Measurements from ENCODE around the gene CA6. TPM values are rescaled to one million over a fixed set of nuclear protein-coding genes. Genes with fewer than 3 reads are reported as not detected.
"Not testable (repeated sequence)": the region's sequence is repeated elsewhere in the genome, so short reads cannot be mapped to it uniquely, and the experiment has no call there.

The CA6 gene
- total RNA-seq, 4 donors from 2014 or later: not detected

DNA sequence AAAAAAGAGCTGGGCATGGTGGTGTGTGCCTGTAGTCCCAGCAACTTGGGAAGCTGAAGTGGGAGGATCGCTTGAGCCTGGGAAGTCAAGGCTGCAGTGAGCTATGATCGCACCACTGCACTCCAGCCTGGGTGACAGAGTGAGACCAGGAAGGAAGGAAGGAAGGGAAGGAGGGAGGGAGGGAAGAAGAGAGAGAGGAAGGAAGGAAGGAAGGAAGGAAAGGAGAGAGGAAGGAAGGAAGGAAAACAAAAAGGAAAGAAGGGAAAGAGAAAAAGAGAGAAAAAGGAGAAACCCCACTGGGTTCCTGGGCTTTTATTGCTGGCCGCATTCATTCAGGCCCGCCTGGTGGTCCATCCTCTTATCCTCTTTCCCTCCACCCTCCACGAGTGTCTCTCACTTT lies 70.8 kb downstream of the CA6 start:
- DNase-seq (ENCODE audit: low spot score) (no peak), ATAC-seq (ENCODE audit: low FRiP score) (no peak)
- TF ChIP-seq, protein P1, sequence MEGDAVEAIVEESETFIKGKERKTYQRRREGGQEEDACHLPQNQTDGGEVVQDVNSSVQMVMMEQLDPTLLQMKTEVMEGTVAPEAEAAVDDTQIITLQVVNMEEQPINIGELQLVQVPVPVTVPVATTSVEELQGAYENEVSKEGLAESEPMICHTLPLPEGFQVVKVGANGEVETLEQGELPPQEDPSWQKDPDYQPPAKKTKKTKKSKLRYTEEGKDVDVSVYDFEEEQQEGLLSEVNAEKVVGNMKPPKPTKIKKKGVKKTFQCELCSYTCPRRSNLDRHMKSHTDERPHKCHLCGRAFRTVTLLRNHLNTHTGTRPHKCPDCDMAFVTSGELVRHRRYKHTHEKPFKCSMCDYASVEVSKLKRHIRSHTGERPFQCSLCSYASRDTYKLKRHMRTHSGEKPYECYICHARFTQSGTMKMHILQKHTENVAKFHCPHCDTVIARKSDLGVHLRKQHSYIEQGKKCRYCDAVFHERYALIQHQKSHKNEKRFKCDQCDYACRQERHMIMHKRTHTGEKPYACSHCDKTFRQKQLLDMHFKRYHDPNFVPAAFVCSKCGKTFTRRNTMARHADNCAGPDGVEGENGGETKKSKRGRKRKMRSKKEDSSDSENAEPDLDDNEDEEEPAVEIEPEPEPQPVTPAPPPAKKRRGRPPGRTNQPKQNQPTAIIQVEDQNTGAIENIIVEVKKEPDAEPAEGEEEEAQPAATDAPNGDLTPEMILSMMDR (IDR thresholded peaks at IDR 0.05): no peak

GRCh38 chr1:9018333-9018732 lies 72.7 kb downstream of the CA6 start:
- no peak for DNase-seq (ENCODE audit: low spot score)

GRCh38 chr1:9019896-9020295 lies 74.2 kb downstream of the CA6 start:
- TF ChIP-seq, protein P1 (IDR thresholded peaks at IDR 0.05): no peak

More at GRCh38 chr1:9018333-9018732, 72.7 kb downstream of the CA6 start:
- TF ChIP-seq, protein P1 (IDR thresholded peaks at IDR 0.05): no peak
- ATAC-seq (ENCODE audit: low FRiP score): no peak

GRCh38 chr1:9020305-9020704 lies 74.6 kb downstream of the CA6 start:
- no peak for ATAC-seq (ENCODE audit: low FRiP score)
- DNase-seq (ENCODE audit: low spot score): no peak

More at GRCh38 chr1:9019896-9020295, 74.2 kb downstream of the CA6 start:
- ATAC-seq (ENCODE audit: low FRiP score) (no peak), DNase-seq (ENCODE audit: low spot score) (no peak)

DNA sequence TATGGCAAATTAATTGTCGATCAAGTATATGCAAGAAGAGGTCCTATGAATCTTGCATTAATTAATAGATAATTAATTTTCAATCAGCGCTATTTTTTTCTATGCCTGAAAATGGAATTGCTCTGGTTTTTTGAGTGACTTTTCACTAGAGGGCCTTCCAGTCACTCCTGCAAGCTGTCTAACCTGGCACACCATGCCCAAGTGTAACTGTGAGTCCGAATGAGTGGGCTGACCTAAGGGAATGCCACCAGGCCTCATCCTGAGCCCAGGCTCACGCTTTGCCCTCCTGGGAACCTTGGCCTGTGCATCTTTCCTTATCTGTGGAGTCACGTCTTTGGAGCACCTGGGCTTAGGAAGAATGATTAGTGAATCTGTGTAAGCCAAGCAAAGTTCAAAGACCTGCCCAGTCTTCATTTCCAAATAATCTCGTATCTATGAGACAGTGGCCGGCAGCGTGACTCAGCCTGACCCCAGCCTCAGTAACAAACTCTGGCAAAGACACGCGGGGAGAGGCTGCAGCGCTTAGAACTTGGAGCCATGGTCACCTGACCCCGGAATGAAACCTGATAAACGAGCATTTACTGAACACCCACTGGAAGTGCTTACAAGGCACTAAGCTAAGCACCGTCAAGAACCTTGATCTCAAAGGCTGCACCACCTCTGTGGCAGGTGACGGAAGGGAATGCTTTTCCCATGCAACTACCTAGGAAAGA lies 76.5 kb downstream of the CA6 start:
- not testable (repeated sequence) for ATAC-seq (ENCODE audit: low FRiP score)

More at GRCh38 chr1:9020305-9020704, 74.6 kb downstream of the CA6 start:
- TF ChIP-seq, protein P1 (IDR thresholded peaks at IDR 0.05): no peak

DNA sequence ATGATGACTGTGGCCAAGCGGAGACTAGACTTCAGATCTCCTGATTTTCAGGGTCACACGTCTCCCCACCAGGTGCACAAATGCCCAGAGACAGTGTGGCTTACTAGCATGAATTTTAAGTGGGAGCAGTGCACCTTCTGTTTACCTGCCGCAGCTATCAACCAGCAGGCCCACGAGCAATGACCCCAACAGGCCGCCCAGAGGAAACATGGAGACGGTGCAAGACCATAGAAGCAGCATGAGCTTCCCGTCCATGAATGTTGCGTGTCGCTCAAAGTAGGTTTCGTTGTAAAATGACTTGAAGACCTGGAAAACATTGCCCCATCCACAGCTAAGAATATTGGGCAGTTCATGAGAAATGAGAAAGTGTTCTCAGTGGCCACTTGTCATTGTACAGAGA lies 77.1 kb downstream of the CA6 start:
- DNase-seq (ENCODE audit: low spot score) (no peak), ATAC-seq (ENCODE audit: low FRiP score) (no peak)
- TF ChIP-seq, protein P1 (IDR thresholded peaks at IDR 0.05): no peak

More for the DNA sequence above, 76.5 kb downstream of the CA6 start:
- not testable (repeated sequence) for DNase-seq (ENCODE audit: low spot score)

Small RNA genes lying within 50 kb of the gene (small RNA-seq; reads per million reads assigned to genes)
- gene AL139415.2 (not detected), gene RN7SL451P (not detected)

Other genes starting within 250 kb of the CA6 start
- gene RERE, start 128.2 kb upstream of the CA6 start, total RNA-seq: 100 to 1,000 TPM in 1 of 4 donors, 10 to 100 TPM in 3; 46.3 to 117 (median 55.4) TPM
- 1,000 to 10,000 TPM in 1 of 4 donors, 100 to 1,000 TPM in 3; 322 to 1,205 (median 623) TPM for gene ENO1, start 67.2 kb upstream of the CA6 start, total RNA-seq
- gene SLC2A7, start 80.6 kb downstream of the CA6 start, total RNA-seq: not detected
- gene SLC2A5, start 123.8 kb downstream of the CA6 start, total RNA-seq: 1 to 10 TPM in 2 of 4 donors, under 1 TPM in 2; 0.32 to 7.9 (median 2.3) TPM
- gene GPR157, start 183.2 kb downstream of the CA6 start, total RNA-seq: 1 to 10 TPM; 1.6 to 8.8 (median 6.9) TPM